Heart right ventricle (tissue), 16 donors: ENCODE results near the gene DBNL. TPM values are rescaled to one million over a fixed set of nuclear protein-coding genes. Genes with fewer than 3 reads are reported as not detected.

Source experiments
- ATAC-seq, 8 donors: fragments of 200-7000 bp; cut with Tn5 transposase; one replicate each; pipeline ENCODE4 v1.9.1; 2020; ENCODE audit warnings: mild to moderate bottlenecking in 8 of 8, moderate library complexity in 8 of 8, moderate number of reproducible peaks in 1 of 8
- DNase-seq, 2 donors: peaks; one replicate each; pipeline ENCODE4 v3.0.0-alpha.2; 2020
- H3K27ac ChIP-seq, 10 donors: fragments of 200-600 bp; sonication (generic) in 2 of 10; one replicate each; pipeline versions ENCODE4 v1.5.0 to v1.8.0; 2020 to 2022; ENCODE audit warnings: mild to moderate bottlenecking in 3 of 10
- H3K27me3 ChIP-seq, 7 donors: fragments of 200-600 bp; one replicate each; pipeline ENCODE4 v1.8.0; 2021 to 2022; ENCODE audit warnings: mild to moderate bottlenecking in 2 of 7
- H3K36me3 ChIP-seq, 9 donors: fragments of 200-600 bp; sonication (generic) in 1 of 9; one replicate each; pipeline versions ENCODE4 v1.5.0 to v1.8.0; 2020 to 2022; ENCODE audit warnings: mild to moderate bottlenecking in 2 of 9
- H3K4me1 ChIP-seq, 9 donors: fragments of 200-600 bp; sonication (generic) in 1 of 9; one replicate each; pipeline versions ENCODE4 v1.5.0 to v1.8.0; 2020 to 2022; ENCODE audit warnings: mild to moderate bottlenecking in 4 of 9
- H3K4me3 ChIP-seq, 10 donors: fragments of 200-600 bp; sonication (generic) in 2 of 10; one replicate each; pipeline versions ENCODE4 v1.5.0 to v1.8.0; 2020 to 2022; ENCODE audit warnings: mild to moderate bottlenecking in 7 of 10, moderate library complexity in 2 of 10
- H3K9me3 ChIP-seq, 11 donors: fragments of 200-600 bp in 10 of 11; sonication (generic) in 2 of 11; one replicate each; pipeline versions ENCODE4 v1.5.0 to v1.8.0; 2013 to 2022; ENCODE audit warnings: mild to moderate bottlenecking in 2 of 11, control low read depth in 1 of 11, moderate library complexity in 1 of 11
- CTCF ChIP-seq, 9 donors: fragments of 200-600 bp; sonication (generic) in 2 of 9; IDR thresholded peaks; one replicate each; pipeline versions ENCODE4 v1.5.0 to v1.8.0; 2021 to 2022; ENCODE audit warnings: antibody characterized with exemption in 9 of 9, mild to moderate bottlenecking in 5 of 9, moderate library complexity in 1 of 9
- WGBS, 2 donors: extraction: QIAGEN DNeasy Blood & Tissue Kit; methylation state at CpG; one replicate each; pipeline ENCODE4 v1.1.7; 2013; ENCODE audit warnings: inconsistent platforms in 1 of 2; 5-methylcytosine and 5-hydroxymethylcytosine counted together
- intact Hi-C, 10 donors: fragments of 100-400 bp; cut with DNase I; formaldehyde crosslinking; loops; one replicate each; pipeline versions ENCODE4 v1.11.1 to v1.14.2; 2022
- polyA plus RNA-seq, 2 donors: library from polyadenylated mRNA; stranded (reverse); fragments of 200-250 nt; gene quantifications; one replicate each; pipeline ENCODE4 v1.2.3, GENCODE V29; 2013
- total RNA-seq, 10 donors: library from RNA; stranded (reverse); fragmentation: NEBNext Ultra II Directional in 3 of 10; extraction: Animal tissue kit (Norgen Biotek cat#: 25700) in 3 of 10; gene quantifications; one replicate each; pipeline versions ENCODE4 v1.2.1 to v1.2.4, GENCODE V29; 2021 to 2023
- donor health status: Arrhythmogenic right ventricular cardiomyopathy.
- donor health status: ischemic (EF 13 %, LVEDD 7.1; RV severe dilation, severe dysfunction).
- donor health status: healthy with polysubstance abuse.
- donor health status: DM: no; HTN: yes; CAD: no.
- donor health status: DM: no; HTN: no; CAD: no.
- donor health status: ischemic (EF 25% LVEDD 6.9; RV normal size, moderate dysfunction).
- donor health status: ischemic (EF 25% LVEDD 5.7; RV mildly dilated, moderate dysfunction).
- donor health status: healthy.
- donor health status: DM: yes; HTN: yes; CAD: no.
- donor health status: Ischemic cardiomyopathy.
- donor health status: ischemic (EF 35%, LVEDD 5.7; RV mildly dilated, moderate dysfunction).
- donor health status: nonischemic (EF 11% LVEDD 7.7; RV severe dilation, severe dysfunction).
- donor health status: DM: yes; HTN: yes; CAD: no.
- donor health status: PGD.
- donor health status: ischemic (EF 29% LVEDD 5.4; RV normal size, mild dysfunction).
- donor health status: nonischemic (EF 23%, LVEDD 6.1; RV moderate dilation, normal function).

The DBNL gene
- total and polyA plus RNA-seq, 12 donors, result 26.0 to 74.3 (median 35.4) TPM

DNA sequence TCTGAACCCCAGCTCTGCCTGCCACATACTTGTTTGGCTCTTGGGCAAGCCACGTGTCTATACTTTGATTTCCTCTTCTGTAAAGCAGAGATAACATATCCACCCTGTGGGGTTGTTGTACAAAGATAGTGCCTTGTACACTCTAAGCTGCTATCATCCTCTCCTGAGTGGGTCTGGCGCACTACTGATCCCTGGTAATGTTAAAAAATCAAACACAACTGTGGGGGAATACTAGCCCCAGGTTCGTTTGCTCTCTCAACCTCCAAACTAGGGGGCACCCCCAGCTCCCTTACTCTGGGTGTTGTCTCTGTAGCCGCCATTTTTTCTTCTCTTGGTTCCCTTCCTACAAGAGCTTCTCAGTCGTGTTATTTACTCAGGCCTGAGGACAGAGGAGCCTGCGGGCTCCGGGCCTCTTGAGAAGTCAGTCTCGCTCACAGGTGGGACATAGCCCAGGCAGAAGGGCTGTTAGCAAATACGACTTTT lies 36.8 kb downstream of the DBNL start:
- Histone ChIP-seq H3K27ac (peak overlapping the region in 9 of 10 donors; percentile 22 to 96 (median 94)), H3K9me3 (no peaks in the 10 kb centered on the region), H3K36me3 (peaks cover 0 to 45% (median 33%) of the 10 kb centered on the region in 9 donors), H3K4me3 (peak overlapping the region; percentile 65 to 92 (median 84)), H3K27me3 (no peaks in the 10 kb centered on the region), H3K4me1 (peaks cover 9 to 60% (median 34%) of the 10 kb centered on the region in 9 donors)
- no peak for ATAC-seq
- no peak for DNase-seq
- WGBS, 2 donors, result 51 to 52% methylated on average over 9 of the region's 9 CpGs
- intact Hi-C loops, result loop anchor here in 3 of 10 donors (5.0 kb wide), 5 partner anchors 34 to 121 kb away; partner anchors contain the start of genes POLD2 (in 1 of the 3) and YKT6 (in 1 of the 3)
- TF ChIP-seq CTCF (IDR thresholded peaks at IDR 0.05), result no peak

DNA sequence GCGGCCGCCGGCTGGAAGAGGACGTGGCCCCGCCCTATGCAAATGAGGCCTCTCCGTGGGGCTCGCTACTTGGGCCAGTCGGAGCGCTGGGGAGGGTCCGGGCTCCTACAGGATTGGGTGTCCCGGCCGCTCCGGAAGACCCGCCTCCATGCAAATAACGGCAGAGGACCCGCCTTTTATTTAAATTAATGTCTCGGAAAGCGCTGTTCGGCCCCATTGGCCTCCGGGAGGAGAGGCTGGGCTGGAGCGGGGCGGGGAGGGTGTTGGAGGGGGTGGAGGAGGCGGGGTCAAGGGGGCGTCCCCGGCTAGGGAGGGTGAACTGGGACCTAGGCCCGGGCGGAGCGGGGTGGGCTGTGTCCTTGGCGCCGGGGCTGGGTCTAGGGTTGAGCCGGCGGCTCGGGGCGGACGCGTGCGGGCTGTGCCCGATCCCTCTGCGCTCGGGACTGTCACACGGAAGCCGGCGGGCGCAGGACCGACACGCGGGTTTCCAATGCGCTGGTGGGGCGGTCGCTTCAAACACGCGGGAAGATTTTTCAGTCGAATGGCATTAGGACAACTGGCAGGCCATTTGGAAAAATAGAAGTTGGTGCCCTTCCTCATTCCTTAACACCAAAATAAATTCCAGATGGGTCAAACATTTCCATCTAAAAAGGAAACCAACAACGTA lies 38.2 kb downstream of the DBNL start:
- DNase-seq (peak; percentile 98 to 99), ATAC-seq (peak; percentile 94 to 98 (median 96))
- H3K27ac ChIP-seq, result peak overlapping the region; percentile 73 to 96 (median 93)
- intact Hi-C loops, result loop anchor here in 6 of 10 donors (1.0 to 5.0 kb wide), 7 partner anchors 35 to 120 kb away; partner anchors contain the start of genes POLD2 (in 5 of the 6) and YKT6 (in 1 of the 6)
- peaks cover 0 to 31% (median 27%) of the 10 kb centered on the region in 9 donors for H3K36me3 ChIP-seq
- H3K27me3 ChIP-seq, result no peaks in the 10 kb centered on the region
- no peaks in the 10 kb centered on the region for H3K9me3 ChIP-seq
- no peak for TF ChIP-seq CTCF (IDR thresholded peaks at IDR 0.05)
- peaks cover 9 to 56% (median 28%) of the 10 kb centered on the region in 9 donors for H3K4me1 ChIP-seq
- peak overlapping the region; percentile 65 to 92 (median 84) for H3K4me3 ChIP-seq
- WGBS, 2 donors, result 0 to 1% methylated on average over 45 to 54 of the region's 54 CpGs

DNA sequence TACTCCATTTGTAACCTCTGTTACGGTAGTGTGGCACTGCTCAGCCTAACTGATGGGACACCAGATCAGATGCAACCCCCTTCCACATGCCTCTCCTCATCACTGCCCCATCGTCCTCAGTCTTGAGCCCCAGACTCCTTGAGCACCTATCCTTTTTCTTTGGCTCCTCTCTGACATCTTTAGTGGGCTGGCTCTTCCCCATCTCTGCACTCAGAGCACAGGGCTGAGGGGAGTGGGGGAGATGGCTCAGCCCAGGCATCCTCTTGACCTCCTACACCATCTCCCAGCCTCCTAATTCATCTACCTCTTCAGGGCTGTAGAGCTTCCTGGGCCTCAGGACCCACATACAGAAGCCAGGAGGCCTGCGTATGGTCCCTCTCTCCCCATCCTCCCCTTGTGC lies 39.3 kb downstream of the DBNL start:
- Histone ChIP-seq H3K9me3 (no peaks in the 10 kb centered on the region), H3K4me3 (no peak overlapping the region), H3K4me1 (peaks cover 11 to 58% (median 38%) of the 10 kb centered on the region in 9 donors), H3K27me3 (no peaks in the 10 kb centered on the region), H3K36me3 (peaks cover 0 to 20% (median 18%) of the 10 kb centered on the region in 9 donors), H3K27ac (peak overlapping the region in 4 of 10 donors; percentile 1 to 96 (median 60))
- DNase-seq (no peak), ATAC-seq (no peak)
- WGBS, 2 donors, result 95 to 98% methylated on average over 3 of the region's 3 CpGs
- no peak for TF ChIP-seq CTCF (IDR thresholded peaks at IDR 0.05)
- intact Hi-C loops, result loop anchor here in 5 of 10 donors (2.0 to 5.0 kb wide), 6 partner anchors 34 to 119 kb away; partner anchors contain the start of genes POLD2 (in 4 of the 5) and YKT6 (in 1 of the 5)

- no peak for ATAC-seq
- no peak for DNase-seq
- 81 to 85% methylated on average over 4 of the region's 4 CpGs for WGBS, 2 donors
- Histone ChIP-seq H3K27ac (peak overlapping the region in 2 of 10 donors; percentile 10 to 95), H3K4me3 (no peak overlapping the region), H3K36me3 (peaks cover 0 to 11% (median 10%) of the 10 kb centered on the region in 9 donors), H3K9me3 (no peaks in the 10 kb centered on the region), H3K4me1 (peaks cover 11 to 49% (median 39%) of the 10 kb centered on the region in 9 donors), H3K27me3 (no peaks in the 10 kb centered on the region)
- intact Hi-C loops, result loop anchor here in 4 of 10 donors (5.0 kb wide), 5 partner anchors 33 to 118 kb away; partner anchors contain the start of genes POLD2 (in 2 of the 4) and YKT6 (in 1 of the 4)
- TF ChIP-seq CTCF (IDR thresholded peaks at IDR 0.05), result no peak
Measured at GRCh38 chr7:44084701-44085100, 40.2 kb downstream of the DBNL start.
